K562 (cell line): Measurements from ENCODE around the gene PON2. TPM values are rescaled to one million over a fixed set of nuclear protein-coding genes. Genes with fewer than 3 reads are reported as not detected.

Source experiments
- CBX8 ChIP-seq: fragments of 200-600 bp; sonication (generic); IDR thresholded peaks from 2 replicates; pipeline ENCODE4 v1.6.1; 2012; ENCODE audit warnings: borderline replicate concordance, mixed run types, low read depth, mild to moderate bottlenecking, moderate library complexity, mixed read lengths, low read length, control low read depth, inconsistent platforms; ENCODE audit not compliant: poor library complexity, severe bottlenecking; ENCODE audit errors: extremely low read depth
- CXXC5 ChIP-seq: fragments of 250-450 bp; sonication (Bioruptor Pico); IDR thresholded peaks from 2 replicates; pipeline ENCODE4 v1.8.0; 2022; ENCODE audit warnings: inconsistent platforms, mild to moderate bottlenecking, moderate library complexity
- DDX20 ChIP-seq: fragments of 450-650 bp; IDR thresholded peaks from 2 replicates; pipeline ENCODE4 v1.6.1; 2016; ENCODE audit warnings: missing genetic modification characterization, low read depth, mild to moderate bottlenecking, missing compliant biosample characterization, moderate library complexity
- MED1 ChIP-seq: sonication (generic); formaldehyde crosslinking; IDR thresholded peaks from 2 replicates; pipeline ENCODE4 v1.8.1; 2023; ENCODE audit warnings: missing genetic modification reagents, borderline replicate concordance
- NCOA4 ChIP-seq: fragments of 450-650 bp; IDR thresholded peaks from 2 replicates; pipeline ENCODE4 v1.6.1; 2018; ENCODE audit warnings: mild to moderate bottlenecking; ENCODE audit not compliant: partially characterized antibody
- NFYB ChIP-seq: IDR thresholded peaks from 2 replicates; pipeline ENCODE4 v1.6.1; 2011; ENCODE audit warnings: mild to moderate bottlenecking, moderate library complexity; ENCODE audit not compliant: insufficient read length; ENCODE audit errors: extremely low read depth
- NR2C1 ChIP-seq, 2 experiments: fragments of 450-650 bp; IDR thresholded peaks; 2 replicates each; pipeline ENCODE4 v1.6.1; 2017; ENCODE audit warnings: mild to moderate bottlenecking in 2 of 2, antibody characterized with exemption in 1 of 2, inconsistent platforms in 1 of 2, missing compliant biosample characterization in 1 of 2, missing genetic modification characterization in 1 of 2
- NR4A1 ChIP-seq, 2 experiments: fragments of 250-450 bp in 1 of 2; fragments of 450-650 bp in 1 of 2; sonication (Bioruptor Pico) in 1 of 2; IDR thresholded peaks; 2 replicates each; pipeline versions ENCODE4 v1.4.0 to v1.6.1; 2016 to 2020; ENCODE audit warnings: mild to moderate bottlenecking in 2 of 2, missing compliant biosample characterization in 1 of 2, missing genetic modification characterization in 1 of 2, moderate library complexity in 1 of 2
- POLR2B ChIP-seq: fragments of 450-650 bp; IDR thresholded peaks from 2 replicates; pipeline ENCODE4 v1.6.1; 2018; ENCODE audit warnings: low read depth; ENCODE audit not compliant: partially characterized antibody
- SAFB2 ChIP-seq: fragments of 200-400 bp; formaldehyde crosslinking; IDR thresholded peaks from 2 replicates; pipeline ENCODE4 v1.6.1; 2018; ENCODE audit warnings: borderline replicate concordance, low read length, low read depth, moderate library complexity; ENCODE audit not compliant: severe bottlenecking
- SNRNP70 ChIP-seq: fragments of 200-400 bp; formaldehyde crosslinking; optimal IDR thresholded peaks from 2 replicates; pipeline ENCODE3; 2017; ENCODE audit warnings: low read depth, low read length
- SPI1 ChIP-seq: IDR thresholded peaks from 2 replicates; pipeline ENCODE4 v1.6.1; 2011; ENCODE audit warnings: low read depth, low read length, control low read depth, borderline replicate concordance
- STAT5A ChIP-seq: IDR thresholded peaks from 2 replicates; pipeline ENCODE4 v1.6.1; 2012; ENCODE audit warnings: low read length, inconsistent platforms, borderline replicate concordance
- STAT5B ChIP-seq: fragments of 250-450 bp; sonication (Bioruptor Pico); IDR thresholded peaks from 2 replicates; pipeline ENCODE4 v1.8.0; 2021; ENCODE audit warnings: mild to moderate bottlenecking, inconsistent platforms
- ZBTB11 ChIP-seq, 3 experiments: fragments of 200-800 bp in 1 of 3; fragments of 250-450 bp in 1 of 3; fragments of 450-650 bp in 1 of 3; sonication (Bioruptor Pico) in 1 of 3; sonication (Bioruptor generic) in 1 of 3; formaldehyde crosslinking in 1 of 3; IDR thresholded peaks; 2 replicates each; pipeline versions ENCODE4 v1.6.1 to v1.8.0; 2016 to 2022; ENCODE audit warnings: mild to moderate bottlenecking in 2 of 3, missing genetic modification characterization in 2 of 3, missing compliant biosample characterization in 1 of 3, moderate library complexity in 1 of 3
- ZNF133 ChIP-seq: fragments of 250-450 bp; sonication (Bioruptor Pico); IDR thresholded peaks from 2 replicates; pipeline ENCODE4 v1.4.0; 2020; ENCODE audit warnings: mild to moderate bottlenecking
- ZNF316 ChIP-seq: fragments of 450-650 bp; IDR thresholded peaks from 2 replicates; pipeline ENCODE4 v1.6.1; 2016
- polyA plus RNA-seq, 8 experiments: library from polyadenylated mRNA; depleted of rRNA in 4 of 8; stranded (reverse) in 5 of 8; unstranded in 3 of 8; fragments of >200 nt; fragmentation: Nextera tagmentation in 2 of 8; fragmentation: Illumina TruSeq in 1 of 8; extraction: Ambion mirVana in 2 of 8; extraction: Trizol in 1 of 8; gene quantifications; 2 replicates each; pipeline versions ENCODE4 v1.2.1 to v1.2.3, GENCODE V29; 2011 to 2014; ENCODE audit warnings: inconsistent platforms in 1 of 8, missing spikeins in 1 of 8
- total RNA-seq, 7 experiments: library from RNA; depleted of rRNA in 6 of 7; stranded (reverse); fragments of >200 nt in 6 of 7; fragmentation: Illumina TruSeq in 2 of 7; extraction: Trizol in 2 of 7; gene quantifications; 2 replicates each; pipeline versions ENCODE4 v1.2.1 to v1.2.3, GENCODE V29; 2011 to 2021; ENCODE audit warnings: low replicate concordance in 1 of 7
- TF ChIP-seq, protein P1 (sequence below), 2 experiments: fragments of 250-450 bp in 1 of 2; fragments of 450-650 bp in 1 of 2; sonication (Bioruptor Pico) in 1 of 2; IDR thresholded peaks; 2 replicates each; pipeline versions ENCODE4 v1.6.1 to v1.8.0; 2016 to 2021; ENCODE audit warnings: mild to moderate bottlenecking in 2 of 2, moderate library complexity in 2 of 2, missing compliant biosample characterization in 1 of 2, missing genetic modification characterization in 1 of 2
- TF ChIP-seq, protein P2 (sequence below): fragments of 250-450 bp; sonication (Bioruptor Pico); IDR thresholded peaks from 2 replicates; pipeline ENCODE4 v1.5.0; 2022; ENCODE audit warnings: mild to moderate bottlenecking

The PON2 gene
- total and polyA plus RNA-seq, 9 of the 15 experiments (the other 6 are each of a cell fraction or from before 2014, with no cell fraction given): 8.5 to 30.1 (median 21.9) TPM

DNA sequence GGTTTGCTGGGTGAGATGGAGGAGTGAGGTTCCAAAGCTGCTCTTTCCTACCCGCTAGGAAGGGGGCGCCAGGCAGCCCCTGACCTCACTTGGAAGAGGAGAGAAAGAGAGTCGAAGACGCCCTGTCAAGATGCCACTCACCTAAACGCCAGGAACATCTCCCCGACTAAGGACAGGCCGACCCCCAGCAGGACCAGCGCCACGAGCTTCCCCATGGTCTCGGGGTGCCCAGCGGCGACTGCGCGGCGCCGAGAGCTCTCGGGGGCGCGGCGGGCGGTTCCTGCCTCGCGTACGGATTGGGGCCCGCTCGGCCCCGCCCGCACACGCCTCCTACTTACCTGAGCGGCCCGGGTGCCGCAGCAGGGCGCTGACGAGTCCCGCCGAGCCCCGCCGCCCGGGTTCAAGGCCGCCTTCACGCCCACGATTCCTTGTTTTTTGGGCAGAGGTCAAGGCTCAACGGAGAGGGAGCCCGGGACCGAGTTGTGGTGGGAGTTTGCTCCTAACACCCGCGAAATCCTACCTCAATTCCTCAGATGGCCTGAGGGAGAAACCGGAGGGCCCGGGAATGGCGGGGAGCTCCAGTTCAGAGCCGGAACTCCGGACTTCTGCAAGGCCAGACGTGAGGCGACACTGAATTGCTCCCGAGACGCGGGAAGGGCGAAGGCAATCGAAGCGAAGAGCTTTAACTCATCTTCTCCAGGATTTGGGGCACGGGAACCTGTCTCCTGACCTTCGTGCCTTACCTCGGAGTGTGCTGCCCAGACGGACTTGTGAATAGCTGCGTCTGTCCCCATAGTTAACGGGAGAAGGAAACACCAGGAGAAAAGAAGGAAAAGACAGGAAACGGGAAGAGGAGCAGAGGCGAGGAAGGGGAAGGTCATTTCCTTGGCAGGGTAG, 38.4 kb downstream of the PON2 start, which contains the start of gene PON3 (continued):
- TF ChIP-seq ZBTB11 (CRISPR knock-in tag; IDR thresholded peaks at IDR 0.05): no peak
- no peak for TF ChIP-seq ZNF316
- TF ChIP-seq CBX8: no peak
- TF ChIP-seq, protein P1, sequence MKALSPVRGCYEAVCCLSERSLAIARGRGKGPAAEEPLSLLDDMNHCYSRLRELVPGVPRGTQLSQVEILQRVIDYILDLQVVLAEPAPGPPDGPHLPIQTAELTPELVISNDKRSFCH (CRISPR knock-in tag; IDR thresholded peaks at IDR 0.05): no peak
- TF ChIP-seq, protein P1 (tag; IDR thresholded peaks at IDR 0.05): no peak
- TF ChIP-seq STAT5A: no peak
- TF ChIP-seq SNRNP70: no peak
- no peak for TF ChIP-seq POLR2B
- no peak for TF ChIP-seq MED1 (CRISPR knock-in tag)
- TF ChIP-seq SPI1: no peak
- TF ChIP-seq NFYB: no peak
- TF ChIP-seq NR2C1 (IDR thresholded peaks at IDR 0.05): no peak
- TF ChIP-seq NR2C1 (tag; IDR thresholded peaks at IDR 0.05): no peak
- no peak for TF ChIP-seq NR4A1 (CRISPR knock-in tag; IDR thresholded peaks at IDR 0.05)
- no peak for TF ChIP-seq NR4A1 (tag; IDR thresholded peaks at IDR 0.05)
- peak; percentile 25; the same call in 1 of the 2 replicates for TF ChIP-seq CXXC5 (CRISPR knock-in tag)
- no peak for TF ChIP-seq SAFB2
- no peak for TF ChIP-seq ZNF133 (CRISPR knock-in tag)
- no peak for TF ChIP-seq NCOA4
- no peak for TF ChIP-seq STAT5B (CRISPR knock-in tag)
- no peak for TF ChIP-seq DDX20 (tag)
- TF ChIP-seq, protein P2, sequence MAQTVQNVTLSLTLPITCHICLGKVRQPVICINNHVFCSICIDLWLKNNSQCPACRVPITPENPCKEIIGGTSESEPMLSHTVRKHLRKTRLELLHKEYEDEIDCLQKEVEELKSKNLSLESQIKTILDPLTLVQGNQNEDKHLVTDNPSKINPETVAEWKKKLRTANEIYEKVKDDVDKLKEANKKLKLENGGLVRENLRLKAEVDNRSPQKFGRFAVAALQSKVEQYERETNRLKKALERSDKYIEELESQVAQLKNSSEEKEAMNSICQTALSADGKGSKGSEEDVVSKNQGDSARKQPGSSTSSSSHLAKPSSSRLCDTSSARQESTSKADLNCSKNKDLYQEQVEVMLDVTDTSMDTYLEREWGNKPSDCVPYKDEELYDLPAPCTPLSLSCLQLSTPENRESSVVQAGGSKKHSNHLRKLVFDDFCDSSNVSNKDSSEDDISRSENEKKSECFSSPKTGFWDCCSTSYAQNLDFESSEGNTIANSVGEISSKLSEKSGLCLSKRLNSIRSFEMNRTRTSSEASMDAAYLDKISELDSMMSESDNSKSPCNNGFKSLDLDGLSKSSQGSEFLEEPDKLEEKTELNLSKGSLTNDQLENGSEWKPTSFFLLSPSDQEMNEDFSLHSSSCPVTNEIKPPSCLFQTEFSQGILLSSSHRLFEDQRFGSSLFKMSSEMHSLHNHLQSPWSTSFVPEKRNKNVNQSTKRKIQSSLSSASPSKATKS: no peak
